ENCODE data around the gene PCYOX1L. TPM values are rescaled to one million over a fixed set of nuclear protein-coding genes. Genes with fewer than 3 reads are reported as not detected.

PCYOX1L gene
- total RNA-seq, 1 experiment from 2014 or later, result 1.8 TPM

DNA sequence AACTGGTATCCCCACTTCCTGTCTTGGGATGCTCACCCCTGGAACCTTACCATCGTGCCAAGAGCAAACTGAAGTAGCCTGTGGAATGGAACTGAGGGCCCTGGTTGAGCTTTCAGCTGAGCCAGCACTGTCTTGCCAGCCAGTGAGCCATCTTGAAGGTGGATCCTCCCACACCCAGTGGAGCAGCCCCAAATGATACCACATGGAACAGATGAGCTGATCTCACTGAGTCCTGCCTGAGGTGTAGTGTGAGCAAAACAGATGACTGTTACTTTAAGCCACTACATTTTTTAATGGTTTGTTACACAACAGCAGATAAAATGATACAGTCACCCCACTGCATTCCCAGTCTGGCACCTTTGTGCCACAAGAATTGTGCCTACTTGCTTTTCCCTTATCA, 2.2 kb upstream of the PCYOX1L start:
- ChIA-PET POLR2A (ENCODE audit: low non-redundant PET) (interaction anchor here (0.6 kb wide), 1 partner anchor 565 kb away, joined by 9 read pairs; no protein-coding TSS in a partner anchor), CTCF (no interaction called here)
- no peak for DNase-seq (ENCODE audit: low spot score)
- Histone ChIP-seq H3K4me1 (ENCODE audit: insufficient read depth, low read length, poor library complexity, severe bottlenecking) (peaks cover 10% of the 10 kb centered on the region), H3K27ac (ENCODE audit: low read depth, low read length, poor library complexity, severe bottlenecking) (no peak overlapping the region), H3K9me3 (ENCODE audit: low read depth, low read length, poor library complexity, severe bottlenecking) (no peaks in the 10 kb centered on the region), H3K36me3 (ENCODE audit: insufficient read depth, low read length, poor library complexity, severe bottlenecking) (peaks cover 40% of the 10 kb centered on the region), H3K27me3 (replicated peaks; ENCODE audit: insufficient read depth, low read depth, low read length, poor library complexity) (no peaks in the 10 kb centered on the region), H3K4me3 (ENCODE audit: low read depth, low read length, poor library complexity, severe bottlenecking) (no peak overlapping the region)
- no TSS peak for BruUV-seq (replicated peaks)
- intact Hi-C loops (cut with micrococcal nuclease; ENCODE audit: unreplicated experiment), result no loop called here
- TF ChIP-seq, protein P1, sequence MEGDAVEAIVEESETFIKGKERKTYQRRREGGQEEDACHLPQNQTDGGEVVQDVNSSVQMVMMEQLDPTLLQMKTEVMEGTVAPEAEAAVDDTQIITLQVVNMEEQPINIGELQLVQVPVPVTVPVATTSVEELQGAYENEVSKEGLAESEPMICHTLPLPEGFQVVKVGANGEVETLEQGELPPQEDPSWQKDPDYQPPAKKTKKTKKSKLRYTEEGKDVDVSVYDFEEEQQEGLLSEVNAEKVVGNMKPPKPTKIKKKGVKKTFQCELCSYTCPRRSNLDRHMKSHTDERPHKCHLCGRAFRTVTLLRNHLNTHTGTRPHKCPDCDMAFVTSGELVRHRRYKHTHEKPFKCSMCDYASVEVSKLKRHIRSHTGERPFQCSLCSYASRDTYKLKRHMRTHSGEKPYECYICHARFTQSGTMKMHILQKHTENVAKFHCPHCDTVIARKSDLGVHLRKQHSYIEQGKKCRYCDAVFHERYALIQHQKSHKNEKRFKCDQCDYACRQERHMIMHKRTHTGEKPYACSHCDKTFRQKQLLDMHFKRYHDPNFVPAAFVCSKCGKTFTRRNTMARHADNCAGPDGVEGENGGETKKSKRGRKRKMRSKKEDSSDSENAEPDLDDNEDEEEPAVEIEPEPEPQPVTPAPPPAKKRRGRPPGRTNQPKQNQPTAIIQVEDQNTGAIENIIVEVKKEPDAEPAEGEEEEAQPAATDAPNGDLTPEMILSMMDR (conservative IDR thresholded peaks at IDR 0.05; ENCODE audit: low read depth, low read length), result no peak
- TF ChIP-seq EZH2 (IDR thresholded peaks at IDR 0.05; ENCODE audit: borderline replicate concordance, low read depth, low read length, poor library complexity, severe bottlenecking), result no peak

DNA sequence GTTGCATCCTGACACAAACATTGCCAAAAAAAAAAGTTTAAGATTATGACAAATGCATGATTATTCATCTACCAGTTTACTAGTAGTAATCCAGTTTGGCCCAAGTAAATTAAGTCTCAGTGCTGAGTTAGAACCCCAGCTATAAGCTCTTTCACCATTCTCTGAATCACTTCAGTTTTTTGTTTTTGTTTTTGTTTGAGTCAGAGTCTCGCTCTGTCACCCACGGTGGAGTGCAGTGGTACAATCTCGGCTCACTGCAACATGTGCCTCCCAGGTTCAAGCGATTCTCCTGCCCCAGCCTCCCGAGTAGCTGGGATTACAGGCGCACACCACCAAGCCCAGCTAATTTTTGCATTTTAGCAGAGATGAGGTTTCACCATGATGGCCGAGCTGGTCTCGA, 1.5 kb upstream of the PCYOX1L start:
- BruUV-seq (replicated peaks), result no TSS peak
- ChIA-PET POLR2A (ENCODE audit: low non-redundant PET) (interaction anchor here (0.6 kb wide), 1 partner anchor 564 kb away, joined by 9 read pairs; no protein-coding TSS in a partner anchor), CTCF (interaction anchor here (0.6 kb wide), 1 partner anchor 196 kb away, joined by 5 read pairs; no protein-coding TSS in a partner anchor)
- no peak overlapping the region for H3K4me3 ChIP-seq (ENCODE audit: low read depth, low read length, poor library complexity, severe bottlenecking)
- intact Hi-C loops (cut with micrococcal nuclease; ENCODE audit: unreplicated experiment), result no loop called here
- no peak for TF ChIP-seq EZH2 (IDR thresholded peaks at IDR 0.05; ENCODE audit: borderline replicate concordance, low read depth, low read length, poor library complexity, severe bottlenecking)
- TF ChIP-seq, protein P1 (conservative IDR thresholded peaks at IDR 0.05; ENCODE audit: low read depth, low read length), result no peak
- DNase-seq (ENCODE audit: low spot score), result no peak
- no peaks in the 10 kb centered on the region for H3K27me3 ChIP-seq (replicated peaks; ENCODE audit: insufficient read depth, low read depth, low read length, poor library complexity)
- H3K36me3 ChIP-seq (ENCODE audit: insufficient read depth, low read length, poor library complexity, severe bottlenecking), result peaks cover 33% of the 10 kb centered on the region
- peaks cover 10% of the 10 kb centered on the region for H3K4me1 ChIP-seq (ENCODE audit: insufficient read depth, low read length, poor library complexity, severe bottlenecking)
- H3K9me3 ChIP-seq (ENCODE audit: low read depth, low read length, poor library complexity, severe bottlenecking), result no peaks in the 10 kb centered on the region
- no peak overlapping the region for H3K27ac ChIP-seq (ENCODE audit: low read depth, low read length, poor library complexity, severe bottlenecking)

GRCh38 chr5:149358294-149358651, 427 bp downstream of the PCYOX1L start:
- ChIA-PET POLR2A (ENCODE audit: low non-redundant PET) (interaction anchor here (1.0 kb wide), 1 partner anchor 13 kb away, joined by 4 read pairs; the partner anchor contains the start of gene GRPEL2), CTCF (interaction anchor here (2.2 kb wide), 1 partner anchor 9 kb away, joined by 11 read pairs; no protein-coding TSS in a partner anchor)
- no peak for TF ChIP-seq EZH2 (IDR thresholded peaks at IDR 0.05; ENCODE audit: borderline replicate concordance, low read depth, low read length, poor library complexity, severe bottlenecking)
- TF ChIP-seq, protein P1 (conservative IDR thresholded peaks at IDR 0.05; ENCODE audit: low read depth, low read length), result no peak
- no peak for DNase-seq (ENCODE audit: low spot score)
- intact Hi-C loops (cut with micrococcal nuclease; ENCODE audit: unreplicated experiment), result no loop called here
- no peaks in the 10 kb centered on the region for H3K27me3 ChIP-seq (replicated peaks; ENCODE audit: insufficient read depth, low read depth, low read length, poor library complexity)
- H3K4me3 ChIP-seq (ENCODE audit: low read depth, low read length, poor library complexity, severe bottlenecking), result peak overlapping the region; percentile 62
- BruUV-seq (replicated peaks), result no TSS peak
- peaks cover 10% of the 10 kb centered on the region for H3K4me1 ChIP-seq (ENCODE audit: insufficient read depth, low read length, poor library complexity, severe bottlenecking)
- no peak overlapping the region for H3K27ac ChIP-seq (ENCODE audit: low read depth, low read length, poor library complexity, severe bottlenecking)
- H3K9me3 ChIP-seq (ENCODE audit: low read depth, low read length, poor library complexity, severe bottlenecking), result no peaks in the 10 kb centered on the region
- peaks cover 15% of the 10 kb centered on the region for H3K36me3 ChIP-seq (ENCODE audit: insufficient read depth, low read length, poor library complexity, severe bottlenecking)

Measured in A673 (cell line).